ENCODE measurements around the gene RPL31. TPM values are rescaled to one million over a fixed set of nuclear protein-coding genes. Genes with fewer than 3 reads are reported as not detected.

The RPL31 gene
- 1,000 to 10,000 TPM in 3 of 4 donors, 100 to 1,000 TPM in 1; 638 to 2,401 (median 1,440) TPM for total RNA-seq

DNA sequence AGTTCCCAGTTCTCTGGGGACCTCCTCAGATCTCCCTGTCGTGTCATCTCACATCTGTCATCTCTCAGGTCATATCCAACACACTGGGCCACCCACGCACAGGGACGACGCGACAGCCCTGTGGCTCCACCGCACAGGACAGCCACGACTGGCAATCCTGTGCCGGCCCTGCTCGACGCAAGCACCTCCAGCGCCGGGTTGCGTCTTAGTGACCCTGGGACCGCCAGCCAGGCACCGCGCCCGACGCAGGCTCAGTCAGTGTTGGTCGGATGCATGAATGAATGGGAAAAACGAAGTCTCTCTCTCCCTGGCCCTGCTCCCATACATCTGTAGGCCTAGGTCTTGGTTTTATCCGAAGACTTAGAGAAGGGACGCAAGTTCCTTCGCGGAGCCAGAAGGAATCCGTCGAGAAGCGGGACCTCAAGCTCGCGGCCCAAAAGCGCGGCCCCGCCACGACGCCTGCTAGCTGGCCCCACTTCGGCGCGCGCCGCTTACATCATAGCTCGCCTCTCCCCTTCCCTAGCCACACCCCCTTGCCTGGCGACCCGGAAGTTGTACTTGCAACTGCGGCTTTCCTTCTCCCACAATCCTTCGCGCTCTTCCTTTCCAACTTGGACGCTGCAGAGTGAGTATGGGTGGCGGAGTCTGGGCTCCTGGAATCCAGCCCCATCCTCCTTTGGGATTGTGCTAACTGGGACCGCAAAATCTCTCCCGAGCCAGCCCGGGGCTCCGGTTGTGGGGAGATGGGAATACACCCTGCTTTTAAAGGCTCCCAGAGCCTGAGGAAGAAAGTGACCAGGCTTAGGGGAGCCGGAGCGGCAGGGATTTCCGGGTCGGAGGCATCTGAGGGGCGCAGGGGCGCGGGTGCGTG lies at the start of gene RPL31:
Gene RPL31 (plus strand): TSS at position 599 of the 871 bp plus-strand sequence. CDS start 413 bp downstream, outside the sequence.
- TF ChIP-seq, protein P1, sequence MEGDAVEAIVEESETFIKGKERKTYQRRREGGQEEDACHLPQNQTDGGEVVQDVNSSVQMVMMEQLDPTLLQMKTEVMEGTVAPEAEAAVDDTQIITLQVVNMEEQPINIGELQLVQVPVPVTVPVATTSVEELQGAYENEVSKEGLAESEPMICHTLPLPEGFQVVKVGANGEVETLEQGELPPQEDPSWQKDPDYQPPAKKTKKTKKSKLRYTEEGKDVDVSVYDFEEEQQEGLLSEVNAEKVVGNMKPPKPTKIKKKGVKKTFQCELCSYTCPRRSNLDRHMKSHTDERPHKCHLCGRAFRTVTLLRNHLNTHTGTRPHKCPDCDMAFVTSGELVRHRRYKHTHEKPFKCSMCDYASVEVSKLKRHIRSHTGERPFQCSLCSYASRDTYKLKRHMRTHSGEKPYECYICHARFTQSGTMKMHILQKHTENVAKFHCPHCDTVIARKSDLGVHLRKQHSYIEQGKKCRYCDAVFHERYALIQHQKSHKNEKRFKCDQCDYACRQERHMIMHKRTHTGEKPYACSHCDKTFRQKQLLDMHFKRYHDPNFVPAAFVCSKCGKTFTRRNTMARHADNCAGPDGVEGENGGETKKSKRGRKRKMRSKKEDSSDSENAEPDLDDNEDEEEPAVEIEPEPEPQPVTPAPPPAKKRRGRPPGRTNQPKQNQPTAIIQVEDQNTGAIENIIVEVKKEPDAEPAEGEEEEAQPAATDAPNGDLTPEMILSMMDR (IDR thresholded peaks at IDR 0.05) = no peak
- TF ChIP-seq POLR2A (IDR thresholded peaks at IDR 0.05) = peak in 3 of 4 donors; percentile 65 to 92 (median 68)
- H3K4me3 ChIP-seq = peak within 1 kb of the TSS; percentile 75 to 90 (median 84)
- no peaks in the 10 kb centered on the region for H3K9me3 ChIP-seq
- intact Hi-C loops (cut with DNase I) = no loop called here
- H3K27me3 ChIP-seq = no peaks in the 10 kb centered on the region
- peaks cover 0 to 45% (median 24%) of the 10 kb centered on the region in 3 donors for H3K4me1 ChIP-seq
- peak; percentile 88 for DNase-seq
- H3K36me3 ChIP-seq = peaks cover 20 to 43% (median 29%) of the 10 kb centered on the region in 3 donors
- 0 to 3% methylated on average over 10 to 27 of the region's 59 CpGs for WGBS, 2 donors
- H3K27ac ChIP-seq = peak within 1 kb of the TSS; percentile 89 to 97 (median 93)

GRCh38 chr2:100952512-100952911 lies 49.6 kb upstream of the RPL31 start:
- H3K9me3 ChIP-seq = no peaks in the 10 kb centered on the region
- H3K4me1 ChIP-seq = peaks cover 0 to 4% (median under 1%) of the 10 kb centered on the region in 3 donors
- intact Hi-C loops (cut with DNase I) = no loop called here
- no peak for TF ChIP-seq POLR2A (IDR thresholded peaks at IDR 0.05)
- TF ChIP-seq, protein P1 (IDR thresholded peaks at IDR 0.05) = no peak
- 85 to 88% methylated on average over 2 of the region's 2 CpGs for WGBS, 2 donors
- peaks cover 0 to 54% (median 0%) of the 10 kb centered on the region in 3 donors for H3K36me3 ChIP-seq
- no peaks in the 10 kb centered on the region for H3K27me3 ChIP-seq
- DNase-seq = no peak
- no peak overlapping the region for H3K27ac ChIP-seq
- H3K4me3 ChIP-seq = no peak overlapping the region

GRCh38 chr2:100953406-100954043 lies 48.6 kb upstream of the RPL31 start:
- no peak for DNase-seq
- intact Hi-C loops (cut with DNase I) = no loop called here
- 84 to 86% methylated on average over 8 to 10 of the region's 11 CpGs for WGBS, 2 donors

GRCh38 chr2:100954044-100954420 lies 48.1 kb upstream of the RPL31 start:
- H3K27me3 ChIP-seq = no peaks in the 10 kb centered on the region
- no peak for DNase-seq
- peaks cover 0 to 19% (median 11%) of the 10 kb centered on the region in 3 donors for H3K4me1 ChIP-seq
- TF ChIP-seq, protein P1 (IDR thresholded peaks at IDR 0.05) = no peak
- no peak for TF ChIP-seq POLR2A (IDR thresholded peaks at IDR 0.05)
- peaks cover 0 to 40% (median 0%) of the 10 kb centered on the region in 3 donors for H3K36me3 ChIP-seq
- intact Hi-C loops (cut with DNase I) = no loop called here
- H3K27ac ChIP-seq = no peak overlapping the region
- no peak overlapping the region for H3K4me3 ChIP-seq
- no peaks in the 10 kb centered on the region for H3K9me3 ChIP-seq
- 79 to 86% methylated on average over 6 of the region's 6 CpGs for WGBS, 2 donors

More at GRCh38 chr2:100953406-100954043, 48.6 kb upstream of the RPL31 start:
- Histone ChIP-seq H3K4me3 (no peak overlapping the region), H3K4me1 (peaks cover 0 to 14% (median 8%) of the 10 kb centered on the region in 3 donors), H3K27ac (no peak overlapping the region), H3K9me3 (no peaks in the 10 kb centered on the region), H3K27me3 (no peaks in the 10 kb centered on the region), H3K36me3 (peaks cover 0 to 45% (median 0%) of the 10 kb centered on the region in 3 donors)
- TF ChIP-seq POLR2A (IDR thresholded peaks at IDR 0.05) = no peak
- TF ChIP-seq, protein P1 (IDR thresholded peaks at IDR 0.05) = no peak

GRCh38 chr2:100955226-100955625 lies 46.9 kb upstream of the RPL31 start:
- H3K9me3 ChIP-seq = no peaks in the 10 kb centered on the region

More at GRCh38 chr2:100955226-100955625, 46.9 kb upstream of the RPL31 start:
- peaks cover 0 to 28% (median 14%) of the 10 kb centered on the region in 3 donors for H3K4me1 ChIP-seq
- H3K27me3 ChIP-seq = no peaks in the 10 kb centered on the region
- intact Hi-C loops (cut with DNase I) = no loop called here
- peaks cover 0 to 30% (median 0%) of the 10 kb centered on the region in 3 donors for H3K36me3 ChIP-seq
- DNase-seq = no peak
- 93 to 94% methylated on average over 4 of the region's 4 CpGs for WGBS, 2 donors
- no peak overlapping the region for H3K27ac ChIP-seq
- H3K4me3 ChIP-seq = no peak overlapping the region
- TF ChIP-seq POLR2A (IDR thresholded peaks at IDR 0.05) = no peak
- TF ChIP-seq, protein P1 (IDR thresholded peaks at IDR 0.05) = no peak
